Measurements from ENCODE around the gene SLC44A2. TPM values are rescaled to one million over a fixed set of nuclear protein-coding genes. Genes with fewer than 3 reads are reported as not detected.

Gene SLC44A2
- total and polyA plus RNA-seq, 2 of the 13 experiments (the other 11 are each of a cell fraction or from before 2014, with no cell fraction given): 2.4 to 5.6 TPM

DNA sequence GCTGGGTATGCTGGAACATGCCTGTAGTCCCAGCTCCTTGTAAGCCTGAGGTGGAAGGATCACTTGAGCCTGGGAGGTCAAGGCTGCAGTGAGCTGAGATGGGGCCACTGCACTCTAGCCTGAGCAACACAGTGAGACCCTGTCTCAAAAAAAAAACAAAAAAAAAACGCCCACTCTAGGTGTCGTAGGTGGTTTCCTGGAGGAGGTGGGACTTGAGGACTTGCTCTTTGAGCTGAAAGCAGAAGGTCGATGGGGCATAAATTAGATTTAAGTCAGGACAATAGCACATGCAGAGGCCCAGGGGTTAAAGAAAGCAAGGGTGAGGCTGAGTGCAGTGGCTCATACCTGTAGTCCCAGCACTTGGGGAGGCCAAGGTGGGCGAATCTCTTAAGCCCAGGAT, 15.9 kb downstream of the SLC44A2 start (continued):
- no peak for TF ChIP-seq MXI1 (IDR thresholded peaks at IDR 0.05; ENCODE audit: borderline replicate concordance, low read depth, low read length)
- TF ChIP-seq DNMT1 (CRISPR knock-in tag; IDR thresholded peaks at IDR 0.05): no peak
- TF ChIP-seq RXRB (CRISPR knock-in tag; IDR thresholded peaks at IDR 0.05; ENCODE audit: borderline replicate concordance): no peak

DNA sequence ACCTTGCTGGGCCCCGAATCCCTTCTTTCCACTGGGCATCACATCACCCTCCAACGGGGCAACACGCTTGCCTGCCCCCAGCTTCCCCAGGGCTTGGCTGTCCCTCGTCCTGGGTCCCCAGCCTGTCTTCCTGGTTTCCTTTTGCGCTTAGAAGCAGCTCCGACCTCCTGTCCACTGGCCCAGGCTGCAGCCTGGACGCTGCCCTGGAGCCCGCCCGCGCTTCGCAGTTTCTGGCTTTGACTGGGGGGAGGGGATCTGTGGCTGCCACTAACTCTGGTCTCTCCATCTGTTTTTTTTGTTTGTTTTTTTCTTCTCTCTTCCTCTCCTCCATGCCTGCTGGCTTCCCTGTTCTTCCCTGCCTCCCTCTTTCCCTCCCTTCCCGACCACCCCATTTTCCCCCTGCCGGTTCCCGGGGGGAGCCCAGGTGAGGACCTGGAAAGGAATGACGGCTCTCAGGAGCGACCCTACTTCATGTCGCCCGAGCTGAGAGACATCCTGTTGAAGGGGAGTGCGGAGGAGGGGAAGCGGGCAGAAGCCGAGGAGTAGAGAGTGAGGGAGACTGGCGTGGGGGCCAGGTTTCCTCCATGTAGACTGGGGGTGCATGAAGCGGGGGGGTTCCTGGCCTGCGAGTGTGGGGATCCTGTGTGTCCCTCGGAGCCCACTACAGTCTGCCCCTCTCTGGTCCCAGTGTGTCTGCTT, 17.3 kb downstream of the SLC44A2 start:
- peak overlapping the region; percentile 47; the same call in 1 of the 2 replicates for H3K4me2 ChIP-seq (ENCODE audit: low read depth, low read length)
- CTCF ChIA-PET (ENCODE audit: low intra/inter-chr PET ratio, low total read pairs): interaction anchor here (3.8 kb wide), 1 partner anchor 62 kb away, joined by 69 read pairs; no protein-coding TSS in a partner anchor
- H4K20me1 ChIP-seq (ENCODE audit: insufficient read depth, low read length): no peaks in the 10 kb centered on the region
- no peaks in the 10 kb centered on the region for H3K9me3 ChIP-seq (ENCODE audit: low read length)
- H3K4me3 ChIP-seq (replicated peaks in 1 of 3; ENCODE audit: insufficient read depth in 1 of 3, low read depth in 2 of 3, low read length in 3 of 3): no peak overlapping the region; a peak in 1 of 6 replicates
- H3K27ac ChIP-seq (ENCODE audit: extremely low read length, insufficient read depth, low read length): no peak overlapping the region
- in situ Hi-C loops (cut with HindIII; ENCODE audit: extremely low pct_ligation_motif_present, low pct_unique_long_range_greater_than_20kb) (loop anchor here (5.0 kb wide), 1 partner anchor 60 kb away; no protein-coding TSS in a partner anchor), intact Hi-C loops (cut with micrococcal nuclease; ENCODE audit: unreplicated experiment) (no loop called here)
- no TSS peak for BruUV-seq (replicated peaks)
- H3K36me3 ChIP-seq (replicated peaks in 1 of 2; ENCODE audit: control insufficient read depth in 1 of 2, insufficient read depth in 2 of 2, low read length in 2 of 2): no peaks in the 10 kb centered on the region
- DNase-seq (ENCODE audit: low spot score) (no peak), ATAC-seq (no peak), FAIRE-seq (no peak)
- H2AFZ ChIP-seq (ENCODE audit: low read length): no peak overlapping the region
- no peaks in the 10 kb centered on the region for H3K79me2 ChIP-seq (ENCODE audit: insufficient read depth, low read length)
- TF ChIP-seq, protein P1, sequence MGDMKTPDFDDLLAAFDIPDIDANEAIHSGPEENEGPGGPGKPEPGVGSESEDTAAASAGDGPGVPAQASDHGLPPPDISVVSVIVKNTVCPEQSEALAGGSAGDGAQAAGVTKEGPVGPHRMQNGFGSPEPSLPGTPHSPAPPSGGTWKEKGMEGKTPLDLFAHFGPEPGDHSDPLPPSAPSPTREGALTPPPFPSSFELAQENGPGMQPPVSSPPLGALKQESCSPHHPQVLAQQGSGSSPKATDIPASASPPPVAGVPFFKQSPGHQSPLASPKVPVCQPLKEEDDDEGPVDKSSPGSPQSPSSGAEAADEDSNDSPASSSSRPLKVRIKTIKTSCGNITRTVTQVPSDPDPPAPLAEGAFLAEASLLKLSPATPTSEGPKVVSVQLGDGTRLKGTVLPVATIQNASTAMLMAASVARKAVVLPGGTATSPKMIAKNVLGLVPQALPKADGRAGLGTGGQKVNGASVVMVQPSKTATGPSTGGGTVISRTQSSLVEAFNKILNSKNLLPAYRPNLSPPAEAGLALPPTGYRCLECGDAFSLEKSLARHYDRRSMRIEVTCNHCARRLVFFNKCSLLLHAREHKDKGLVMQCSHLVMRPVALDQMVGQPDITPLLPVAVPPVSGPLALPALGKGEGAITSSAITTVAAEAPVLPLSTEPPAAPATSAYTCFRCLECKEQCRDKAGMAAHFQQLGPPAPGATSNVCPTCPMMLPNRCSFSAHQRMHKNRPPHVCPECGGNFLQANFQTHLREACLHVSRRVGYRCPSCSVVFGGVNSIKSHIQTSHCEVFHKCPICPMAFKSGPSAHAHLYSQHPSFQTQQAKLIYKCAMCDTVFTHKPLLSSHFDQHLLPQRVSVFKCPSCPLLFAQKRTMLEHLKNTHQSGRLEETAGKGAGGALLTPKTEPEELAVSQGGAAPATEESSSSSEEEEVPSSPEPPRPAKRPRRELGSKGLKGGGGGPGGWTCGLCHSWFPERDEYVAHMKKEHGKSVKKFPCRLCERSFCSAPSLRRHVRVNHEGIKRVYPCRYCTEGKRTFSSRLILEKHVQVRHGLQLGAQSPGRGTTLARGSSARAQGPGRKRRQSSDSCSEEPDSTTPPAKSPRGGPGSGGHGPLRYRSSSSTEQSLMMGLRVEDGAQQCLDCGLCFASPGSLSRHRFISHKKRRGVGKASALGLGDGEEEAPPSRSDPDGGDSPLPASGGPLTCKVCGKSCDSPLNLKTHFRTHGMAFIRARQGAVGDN (CRISPR knock-in tag; IDR thresholded peaks at IDR 0.05): 0 out of 2 replicates have a peak, but pooled peaks have one; percentile 16
- TF ChIP-seq, protein P2, sequence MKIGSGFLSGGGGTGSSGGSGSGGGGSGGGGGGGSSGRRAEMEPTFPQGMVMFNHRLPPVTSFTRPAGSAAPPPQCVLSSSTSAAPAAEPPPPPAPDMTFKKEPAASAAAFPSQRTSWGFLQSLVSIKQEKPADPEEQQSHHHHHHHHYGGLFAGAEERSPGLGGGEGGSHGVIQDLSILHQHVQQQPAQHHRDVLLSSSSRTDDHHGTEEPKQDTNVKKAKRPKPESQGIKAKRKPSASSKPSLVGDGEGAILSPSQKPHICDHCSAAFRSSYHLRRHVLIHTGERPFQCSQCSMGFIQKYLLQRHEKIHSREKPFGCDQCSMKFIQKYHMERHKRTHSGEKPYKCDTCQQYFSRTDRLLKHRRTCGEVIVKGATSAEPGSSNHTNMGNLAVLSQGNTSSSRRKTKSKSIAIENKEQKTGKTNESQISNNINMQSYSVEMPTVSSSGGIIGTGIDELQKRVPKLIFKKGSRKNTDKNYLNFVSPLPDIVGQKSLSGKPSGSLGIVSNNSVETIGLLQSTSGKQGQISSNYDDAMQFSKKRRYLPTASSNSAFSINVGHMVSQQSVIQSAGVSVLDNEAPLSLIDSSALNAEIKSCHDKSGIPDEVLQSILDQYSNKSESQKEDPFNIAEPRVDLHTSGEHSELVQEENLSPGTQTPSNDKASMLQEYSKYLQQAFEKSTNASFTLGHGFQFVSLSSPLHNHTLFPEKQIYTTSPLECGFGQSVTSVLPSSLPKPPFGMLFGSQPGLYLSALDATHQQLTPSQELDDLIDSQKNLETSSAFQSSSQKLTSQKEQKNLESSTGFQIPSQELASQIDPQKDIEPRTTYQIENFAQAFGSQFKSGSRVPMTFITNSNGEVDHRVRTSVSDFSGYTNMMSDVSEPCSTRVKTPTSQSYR (CRISPR knock-in tag; IDR thresholded peaks at IDR 0.05; ENCODE audit: borderline replicate concordance): peak; percentile 51; the same call in 1 of the 2 replicates
- TF ChIP-seq, protein P3, sequence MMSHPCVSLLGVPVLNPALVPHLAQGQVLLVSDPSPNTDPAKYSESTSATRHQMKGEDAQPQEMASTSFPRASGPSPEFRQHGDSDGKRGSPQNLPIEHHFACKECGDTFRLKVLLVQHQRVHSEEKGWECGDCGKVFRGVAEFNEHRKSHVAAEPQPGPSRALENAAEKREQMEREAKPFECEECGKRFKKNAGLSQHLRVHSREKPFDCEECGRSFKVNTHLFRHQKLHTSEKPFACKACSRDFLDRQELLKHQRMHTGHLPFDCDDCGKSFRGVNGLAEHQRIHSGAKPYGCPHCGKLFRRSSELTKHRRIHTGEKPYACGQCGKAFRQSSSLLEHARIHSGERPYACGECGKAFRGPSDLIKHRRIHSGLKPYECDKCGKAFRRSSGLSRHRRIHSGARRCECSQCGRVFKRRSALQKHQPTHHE (CRISPR knock-in tag; IDR thresholded peaks at IDR 0.05; ENCODE audit: borderline replicate concordance): no peak
- TF ChIP-seq GZF1 (CRISPR knock-in tag; IDR thresholded peaks at IDR 0.05) (no peak), ZBTB38 (CRISPR knock-in tag; IDR thresholded peaks at IDR 0.05) (peak; percentile 40; the same call in 1 of the 2 replicates), ZNF768 (CRISPR knock-in tag; IDR thresholded peaks at IDR 0.05) (peak; percentile 68; the same call in 1 of the 2 replicates)
- no peaks in the 10 kb centered on the region for H3K27me3 ChIP-seq (ENCODE audit: control insufficient read depth in 1 of 2, insufficient read depth in 2 of 2, low read length in 2 of 2)
- POLR2A ChIA-PET: interaction anchor here (1.4 to 2.0 kb wide), 2 partner anchors 11 to 59 kb away, joined by 5 read pairs; partner anchors contain the start of gene QTRT1
- 70% methylated on average over 25 of the region's 25 CpGs for WGBS (ENCODE audit: low lambda C conversion rate)
- H3K4me1 ChIP-seq (ENCODE audit: insufficient read depth, low read length): peaks cover 97% of the 10 kb centered on the region
- H3K9ac ChIP-seq (ENCODE audit: insufficient read depth, low read depth, low read length): no peak overlapping the region

All from HepG2 (cell line).